Fibroblast of pulmonary artery (primary cell): Measurements from ENCODE around the gene SYT1.
A peak's percentile ranks its signal among the peaks of the same experiment; 100 is the strongest.

ENCODE experiments used
- DNase-seq: peaks from one replicate; pipeline ENCODE4 v3.0.0-alpha.2; 2010; ENCODE audit warnings: low read depth
- H3K4me3 ChIP-seq: replicated peaks from 2 replicates; pipeline ENCODE4 v1.5.1; 2011; ENCODE audit warnings: low read depth, mild to moderate bottlenecking, control low read depth, low read length, moderate library complexity
- TF ChIP-seq, protein P1 (sequence below): IDR thresholded peaks from 2 replicates; pipeline ENCODE4 v1.5.1; 2011; ENCODE audit warnings: mild to moderate bottlenecking, control low read depth, low read length, inconsistent platforms; ENCODE audit errors: missing control alignments

SYT1 gene

GRCh38 chr12:79083181-79083580, 218.6 kb downstream of the SYT1 start:
- peak; percentile 21 for DNase-seq
- TF ChIP-seq, protein P1, sequence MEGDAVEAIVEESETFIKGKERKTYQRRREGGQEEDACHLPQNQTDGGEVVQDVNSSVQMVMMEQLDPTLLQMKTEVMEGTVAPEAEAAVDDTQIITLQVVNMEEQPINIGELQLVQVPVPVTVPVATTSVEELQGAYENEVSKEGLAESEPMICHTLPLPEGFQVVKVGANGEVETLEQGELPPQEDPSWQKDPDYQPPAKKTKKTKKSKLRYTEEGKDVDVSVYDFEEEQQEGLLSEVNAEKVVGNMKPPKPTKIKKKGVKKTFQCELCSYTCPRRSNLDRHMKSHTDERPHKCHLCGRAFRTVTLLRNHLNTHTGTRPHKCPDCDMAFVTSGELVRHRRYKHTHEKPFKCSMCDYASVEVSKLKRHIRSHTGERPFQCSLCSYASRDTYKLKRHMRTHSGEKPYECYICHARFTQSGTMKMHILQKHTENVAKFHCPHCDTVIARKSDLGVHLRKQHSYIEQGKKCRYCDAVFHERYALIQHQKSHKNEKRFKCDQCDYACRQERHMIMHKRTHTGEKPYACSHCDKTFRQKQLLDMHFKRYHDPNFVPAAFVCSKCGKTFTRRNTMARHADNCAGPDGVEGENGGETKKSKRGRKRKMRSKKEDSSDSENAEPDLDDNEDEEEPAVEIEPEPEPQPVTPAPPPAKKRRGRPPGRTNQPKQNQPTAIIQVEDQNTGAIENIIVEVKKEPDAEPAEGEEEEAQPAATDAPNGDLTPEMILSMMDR, result no peak
- no peak overlapping the region for H3K4me3 ChIP-seq

- TF ChIP-seq, protein P1, result no peak
- no peak overlapping the region for H3K4me3 ChIP-seq
- no peak for DNase-seq
These were observed 220.6 kb downstream of the SYT1 start for GRCh38 chr12:79085106-79085682.

GRCh38 chr12:79086541-79087296, 222.1 kb downstream of the SYT1 start:
- no peak for DNase-seq
- H3K4me3 ChIP-seq, result no peak overlapping the region
- TF ChIP-seq, protein P1, result no peak

DNA sequence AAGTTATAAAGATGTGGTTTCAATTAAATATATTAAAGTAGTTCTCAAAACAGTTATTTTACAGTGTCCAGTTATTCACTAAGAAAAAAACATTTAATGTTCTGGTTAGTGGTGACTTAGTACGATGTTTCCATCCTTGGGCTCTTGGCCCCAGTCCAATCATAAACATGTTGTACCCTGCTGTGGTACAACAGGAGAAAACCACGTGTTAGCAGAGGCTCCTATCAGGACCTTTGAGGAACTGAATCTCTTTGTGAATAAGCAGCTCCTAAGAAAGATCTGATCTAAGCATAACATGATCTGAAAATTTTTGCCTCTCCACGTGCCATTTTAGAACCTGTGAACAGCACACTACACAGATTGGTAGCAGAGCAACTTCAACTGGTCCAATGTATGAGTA, 234.0 kb downstream of the SYT1 start:
- no peak for DNase-seq
- no peak overlapping the region for H3K4me3 ChIP-seq
- TF ChIP-seq, protein P1, result no peak

GRCh38 chr12:79108962-79109361, 244.4 kb downstream of the SYT1 start:
- DNase-seq, result no peak

GRCh38 chr12:79114896-79115295, 250.3 kb downstream of the SYT1 start:
- DNase-seq, result no peak
- no peak overlapping the region for H3K4me3 ChIP-seq
- TF ChIP-seq, protein P1, result no peak

More at GRCh38 chr12:79108962-79109361, 244.4 kb downstream of the SYT1 start:
- H3K4me3 ChIP-seq, result no peak overlapping the region
- TF ChIP-seq, protein P1, result no peak

- no peak overlapping the region for H3K4me3 ChIP-seq
- no peak for DNase-seq
- TF ChIP-seq, protein P1, result no peak
These were observed 251.2 kb downstream of the SYT1 start for GRCh38 chr12:79115743-79116142.
